Activated naive CD4-positive, alpha-beta T cell treated with anti-CD3 and anti-CD28 coated beads, Interleukin-2, amount 10 ng/mL, durations not matched to agents 5 hours and 36 hours (primary cell): ENCODE data around the gene DAP3. TPM values are rescaled to one million over a fixed set of nuclear protein-coding genes. Genes with fewer than 3 reads are reported as not detected.

Experiments
- total RNA-seq, 2 experiments: library from RNA; stranded (reverse); gene quantifications; one replicate each; pipeline ENCODE4 v1.2.3, GENCODE V29; 2021

Gene DAP3
- total RNA-seq, result 100 to 1,000 TPM; 120 to 132 TPM

DNA sequence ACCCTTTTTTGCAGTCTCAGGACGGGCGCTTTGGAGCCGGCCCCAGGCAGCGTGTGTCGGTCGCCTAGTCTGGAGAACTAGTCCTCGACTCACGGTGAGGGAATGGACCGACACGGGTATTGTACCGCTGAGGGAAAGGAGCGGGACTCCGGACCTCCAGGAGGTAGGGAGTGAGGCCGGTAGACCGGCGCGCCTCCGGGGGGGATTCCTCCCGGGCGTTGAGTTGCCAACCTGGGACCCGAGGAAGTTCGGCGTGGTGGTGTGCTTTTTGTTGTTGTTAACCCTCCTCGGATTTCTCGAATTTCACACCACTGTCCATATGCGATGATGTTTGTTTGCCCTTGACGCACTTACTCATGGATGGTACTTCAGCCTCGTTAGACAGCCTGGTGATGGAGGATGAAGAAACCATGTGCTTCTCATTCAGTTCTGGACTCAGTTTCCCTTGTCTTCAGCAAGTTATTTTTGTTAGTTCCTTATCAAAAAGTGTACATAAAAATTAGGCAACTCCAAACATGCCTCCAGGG is at the start of gene DAP3:
DAP3 (plus strand) TSS at position 11 of the 527 bp plus-strand sequence. CDS start 20,689 bp downstream, outside the sequence.

DNA sequence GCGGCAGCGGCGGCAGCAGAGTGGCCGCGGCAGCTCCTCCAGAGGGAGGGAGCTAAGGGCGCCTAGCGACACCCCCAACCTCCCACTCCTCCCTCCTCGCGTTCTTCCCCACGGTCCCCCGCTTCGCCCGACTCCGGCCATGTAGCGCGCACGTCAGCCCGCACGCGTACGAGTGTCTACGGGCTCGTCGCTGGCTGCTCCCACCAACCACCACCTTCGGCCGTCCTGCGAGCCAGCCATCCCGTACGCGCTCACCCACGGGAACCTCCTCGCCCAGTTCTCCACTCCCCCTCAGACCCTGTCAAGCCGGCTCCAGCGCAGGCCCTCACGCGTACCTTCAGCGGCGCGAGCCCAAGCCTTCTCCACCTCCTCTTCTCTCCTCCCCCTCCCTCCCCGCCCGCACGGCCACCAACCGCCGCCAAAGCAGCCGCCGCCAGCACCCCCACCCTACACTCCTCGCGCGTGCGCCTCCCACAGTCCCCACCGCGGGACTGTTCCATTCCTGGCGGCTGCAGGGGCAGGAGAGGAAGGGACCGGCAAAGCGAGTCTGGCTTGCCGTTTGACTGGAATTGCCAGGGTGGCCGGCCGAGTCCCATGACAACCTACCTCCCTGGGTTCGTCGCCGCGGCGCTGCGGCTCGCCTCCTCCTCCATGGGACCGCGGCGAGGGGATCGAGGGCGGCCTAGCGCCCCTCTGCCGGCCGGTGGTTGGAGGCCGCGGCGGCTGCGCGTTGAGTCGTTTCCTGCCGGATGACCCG is 389 bp upstream of the DAP3 start, which contains the start of gene YY1AP1:
YY1AP1 (minus strand) TSS at position 451 of the 757 bp plus-strand sequence. CDS start 8,338 bp downstream, outside the sequence.

Other genes starting within 250 kb of the DAP3 start
- 10 to 100 TPM; 46.7 to 47.4 TPM for gene ASH1L, start 126.3 kb upstream of the DAP3 start, total RNA-seq
- gene MSTO1, start 78.9 kb upstream of the DAP3 start, total RNA-seq, result 10 to 100 TPM; 50.7 to 53.1 TPM
- 10 to 100 TPM; 70.9 to 73.8 TPM for gene YY1AP1, start 317 bp upstream of the DAP3 start, total RNA-seq
- gene GON4L, start 168.1 kb downstream of the DAP3 start, total RNA-seq, result 10 to 100 TPM; 71.3 to 71.5 TPM
- 1 to 10 TPM; 5.7 to 6.2 TPM for gene SYT11, start 170.5 kb downstream of the DAP3 start, total RNA-seq
- gene RIT1, start 222.3 kb downstream of the DAP3 start, total RNA-seq, result 10 to 100 TPM; 32.1 to 33.1 TPM
- 10 to 100 TPM; 59.4 to 61.4 TPM for gene KHDC4, start 245.3 kb downstream of the DAP3 start, total RNA-seq